HG03520 (cell line): ENCODE results near the gene SLC6A3.
"Not testable (repeated sequence)": the region's sequence is repeated elsewhere in the genome, so short reads cannot be mapped to it uniquely, and the experiment has no call there.

Experiments used
- ATAC-seq: cut with Tn5 transposase; IDR thresholded peaks from one replicate; pipeline ENCODE4 v1.9.1; 2021; ENCODE audit warnings: mild to moderate bottlenecking, moderate library complexity; ENCODE audit not compliant: unreplicated experiment

The SLC6A3 gene

GRCh38 chr5:1465117-1465516 lies 19.9 kb upstream of the SLC6A3 start:
- no peak for ATAC-seq

GRCh38 chr5:1464511-1464910 lies 19.3 kb upstream of the SLC6A3 start:
- no peak for ATAC-seq

GRCh38 chr5:1464096-1464446 lies 18.8 kb upstream of the SLC6A3 start:
- ATAC-seq = no peak

GRCh38 chr5:1463326-1464095 lies 18.3 kb upstream of the SLC6A3 start:
- ATAC-seq = no peak

GRCh38 chr5:1462358-1462757 lies 17.1 kb upstream of the SLC6A3 start:
- no peak for ATAC-seq

- no peak for ATAC-seq
Observed at GRCh38 chr5:1461396-1461795, 16.2 kb upstream of the SLC6A3 start.

- ATAC-seq = no peak
Observed at GRCh38 chr5:1460054-1460682, 14.9 kb upstream of the SLC6A3 start.

- ATAC-seq = not testable (repeated sequence)
Observed at GRCh38 chr5:1459435-1459834, 14.2 kb upstream of the SLC6A3 start.

GRCh38 chr5:1456110-1456881 lies 11.1 kb upstream of the SLC6A3 start:
- ATAC-seq = not testable (repeated sequence)

- ATAC-seq = no peak
Observed at GRCh38 chr5:1453613-1454012, 8.4 kb upstream of the SLC6A3 start.

- no peak for ATAC-seq
Observed at GRCh38 chr5:1449081-1449630, 3.9 kb upstream of the SLC6A3 start.

GRCh38 chr5:1448511-1449011 lies 3.3 kb upstream of the SLC6A3 start:
- ATAC-seq = no peak

GRCh38 chr5:1447671-1448361 lies 2.6 kb upstream of the SLC6A3 start:
- ATAC-seq = no peak

GRCh38 chr5:1446602-1447343 lies 1.5 kb upstream of the SLC6A3 start:
- no peak for ATAC-seq

GRCh38 chr5:1445689-1446601 lies 705 bp upstream of the SLC6A3 start:
- ATAC-seq = no peak

- ATAC-seq = no peak
Observed at GRCh38 chr5:1444361-1445189, 665 bp downstream of the SLC6A3 start.

GRCh38 chr5:1443991-1444360 lies 1.3 kb downstream of the SLC6A3 start:
- no peak for ATAC-seq

GRCh38 chr5:1443171-1443570 lies 2.1 kb downstream of the SLC6A3 start:
- no peak for ATAC-seq
